Superior temporal gyrus (tissue), 1 donor: ENCODE data around the gene CREBRF.
"Not testable (repeated sequence)": the region's sequence is repeated elsewhere in the genome, so short reads cannot be mapped to it uniquely, and the experiment has no call there.

Experiments used
- DNase-seq: peaks from one replicate; pipeline ENCODE4 v3.0.0-alpha.2; 2016; ENCODE audit errors: extremely low spot score

CREBRF gene

GRCh38 chr5:173055983-173056782 is at the start of gene CREBRF:
CREBRF (plus strand) TSS chr5:173056352; CDS start chr5:173080776, 24,424 bp downstream.
- peak; percentile 95 for DNase-seq

GRCh38 chr5:173010021-173010420 is 46.1 kb upstream of the CREBRF start:
- no peak for DNase-seq

GRCh38 chr5:173010547-173011464 is 45.3 kb upstream of the CREBRF start:
- peak; percentile 64 for DNase-seq

- DNase-seq = no peak
These were observed 44.6 kb upstream of the CREBRF start for GRCh38 chr5:173011566-173011965.

GRCh38 chr5:173012882-173013281 is 43.3 kb upstream of the CREBRF start:
- no peak for DNase-seq

GRCh38 chr5:173014671-173015070 is 41.5 kb upstream of the CREBRF start:
- DNase-seq = no peak

- no peak for DNase-seq
These were observed 41.0 kb upstream of the CREBRF start for GRCh38 chr5:173015192-173015591.

GRCh38 chr5:173015598-173016455 is 40.3 kb upstream of the CREBRF start:
- DNase-seq = no peak

- DNase-seq = peak; percentile 76
These were observed 39.5 kb upstream of the CREBRF start for GRCh38 chr5:173016598-173017046.

GRCh38 chr5:173017087-173017486 is 39.1 kb upstream of the CREBRF start:
- not testable (repeated sequence) for DNase-seq

- DNase-seq = no peak
These were observed 37.8 kb upstream of the CREBRF start for GRCh38 chr5:173018358-173018757.

GRCh38 chr5:173020154-173020581 is 36.0 kb upstream of the CREBRF start:
- no peak for DNase-seq

GRCh38 chr5:173020643-173021042 is 35.5 kb upstream of the CREBRF start:
- DNase-seq = peak; percentile 73

- no peak for DNase-seq
These were observed 30.5 kb upstream of the CREBRF start for GRCh38 chr5:173025651-173026050.

- DNase-seq = no peak
These were observed 28.2 kb upstream of the CREBRF start for GRCh38 chr5:173027905-173028304.

GRCh38 chr5:173028811-173029327 is 27.3 kb upstream of the CREBRF start:
- no peak for DNase-seq

GRCh38 chr5:173029499-173029921 is 26.6 kb upstream of the CREBRF start:
- DNase-seq = no peak

GRCh38 chr5:173032096-173032495 is 24.1 kb upstream of the CREBRF start:
- not testable (repeated sequence) for DNase-seq

GRCh38 chr5:173032730-173033129 is 23.4 kb upstream of the CREBRF start:
- no peak for DNase-seq

- no peak for DNase-seq
These were observed 22.2 kb upstream of the CREBRF start for GRCh38 chr5:173033923-173034322.
